Tibial nerve (tissue), 4 donors: ENCODE measurements around the gene THUMPD2. TPM values are rescaled to one million over a fixed set of nuclear protein-coding genes. Genes with fewer than 3 reads are reported as not detected.

Experiments
- DNase-seq, 2 donors: peaks; one replicate each; pipeline ENCODE4 v3.0.0-alpha.2; 2019; ENCODE audit warnings: low spot score in 2 of 2
- H3K27ac ChIP-seq, 4 donors: fragments of 200-600 bp; sonication (generic) in 3 of 4; one replicate each; pipeline ENCODE4 v1.5.1; 2017 to 2019; ENCODE audit warnings: mild to moderate bottlenecking in 1 of 4
- H3K27me3 ChIP-seq, 2 donors: fragments of 200-600 bp; sonication (generic) in 1 of 2; one replicate each; pipeline versions ENCODE4 v1.5.1 to v1.6.0; 2017 to 2019
- H3K36me3 ChIP-seq, 3 donors: fragments of 200-600 bp; sonication (generic); one replicate each; pipeline ENCODE4 v1.5.1; 2018 to 2019
- H3K4me1 ChIP-seq, 4 donors: fragments of 200-600 bp; sonication (generic) in 3 of 4; one replicate each; pipeline ENCODE4 v1.5.1; 2017 to 2019
- H3K4me3 ChIP-seq, 4 donors: fragments of 200-600 bp; sonication (generic) in 3 of 4; one replicate each; pipeline ENCODE4 v1.5.1; 2017 to 2019; ENCODE audit warnings: mild to moderate bottlenecking in 1 of 4, moderate library complexity in 1 of 4
- H3K9me3 ChIP-seq, 4 donors: fragments of 200-600 bp; sonication (generic) in 3 of 4; one replicate each; pipeline ENCODE4 v1.5.1; 2017 to 2019
- EP300 ChIP-seq, 2 donors: sonication (generic); formaldehyde crosslinking; IDR thresholded peaks; one replicate each; pipeline ENCODE4 v1.6.1; 2017; ENCODE audit warnings: antibody characterized with exemption in 2 of 2, mild to moderate bottlenecking in 1 of 2
- POLR2A ChIP-seq, 2 donors: fragments of 450-650 bp; IDR thresholded peaks; one replicate each; pipeline ENCODE4 v1.6.1; 2017; ENCODE audit warnings: antibody characterized with exemption in 2 of 2, mild to moderate bottlenecking in 2 of 2, moderate library complexity in 2 of 2
- WGBS, 2 donors: methylation state at CpG; one replicate each; pipeline ENCODE4 v1.1.5; 2018; 5-methylcytosine and 5-hydroxymethylcytosine counted together
- total RNA-seq, 4 donors: library from RNA; depleted of rRNA; stranded (reverse); fragments of >200 nt; gene quantifications; one replicate each; pipeline ENCODE4 v1.1.0, GENCODE V29; 2016
- TF ChIP-seq, protein P1 (sequence below), 5 experiments: fragments of 200-600 bp in 3 of 5; fragments of 450-650 bp in 2 of 5; sonication (generic) in 3 of 5; IDR thresholded peaks; one replicate each; pipeline ENCODE4 v1.5.1; 2016 to 2019; ENCODE audit warnings: antibody characterized with exemption in 5 of 5, mild to moderate bottlenecking in 3 of 5, moderate library complexity in 2 of 5

Gene THUMPD2
- total RNA-seq, 4 donors from 2014 or later, result 12.0 to 23.7 (median 16.1) TPM

- H3K27ac ChIP-seq, result peak overlapping the region in 2 of 4 donors; percentile 91
These were observed 869 bp upstream of the THUMPD2 start for GRCh38 chr2:39779927-39780326.

GRCh38 chr2:39779341-39779851 is 338 bp upstream of the THUMPD2 start:
- H3K9me3 ChIP-seq, result no peaks in the 10 kb centered on the region
- H3K36me3 ChIP-seq, result no peaks in the 10 kb centered on the region
- WGBS, 2 donors, result 20 to 23% methylated on average over 9 of the region's 9 CpGs
- peak overlapping the region; percentile 51 to 91 (median 88) for H3K27ac ChIP-seq
- DNase-seq, result no peak
- peaks cover 0 to 48% (median 9%) of the 10 kb centered on the region in 4 donors for H3K4me1 ChIP-seq
- no peaks in the 10 kb centered on the region for H3K27me3 ChIP-seq
- TF ChIP-seq POLR2A (IDR thresholded peaks at IDR 0.05), result no peak
- peak overlapping the region; percentile 78 to 86 (median 83) for H3K4me3 ChIP-seq

More at GRCh38 chr2:39779927-39780326, 869 bp upstream of the THUMPD2 start:
- Histone ChIP-seq H3K9me3 (no peaks in the 10 kb centered on the region), H3K4me1 (peaks cover 0 to 46% (median 9%) of the 10 kb centered on the region in 4 donors), H3K4me3 (peak overlapping the region in 3 of 4 donors; percentile 78 to 86 (median 81)), H3K27me3 (no peaks in the 10 kb centered on the region), H3K36me3 (no peaks in the 10 kb centered on the region)
- DNase-seq, result no peak
- no peak for TF ChIP-seq POLR2A (IDR thresholded peaks at IDR 0.05)
- TF ChIP-seq EP300 (IDR thresholded peaks at IDR 0.05), result no peak
- TF ChIP-seq, protein P1, sequence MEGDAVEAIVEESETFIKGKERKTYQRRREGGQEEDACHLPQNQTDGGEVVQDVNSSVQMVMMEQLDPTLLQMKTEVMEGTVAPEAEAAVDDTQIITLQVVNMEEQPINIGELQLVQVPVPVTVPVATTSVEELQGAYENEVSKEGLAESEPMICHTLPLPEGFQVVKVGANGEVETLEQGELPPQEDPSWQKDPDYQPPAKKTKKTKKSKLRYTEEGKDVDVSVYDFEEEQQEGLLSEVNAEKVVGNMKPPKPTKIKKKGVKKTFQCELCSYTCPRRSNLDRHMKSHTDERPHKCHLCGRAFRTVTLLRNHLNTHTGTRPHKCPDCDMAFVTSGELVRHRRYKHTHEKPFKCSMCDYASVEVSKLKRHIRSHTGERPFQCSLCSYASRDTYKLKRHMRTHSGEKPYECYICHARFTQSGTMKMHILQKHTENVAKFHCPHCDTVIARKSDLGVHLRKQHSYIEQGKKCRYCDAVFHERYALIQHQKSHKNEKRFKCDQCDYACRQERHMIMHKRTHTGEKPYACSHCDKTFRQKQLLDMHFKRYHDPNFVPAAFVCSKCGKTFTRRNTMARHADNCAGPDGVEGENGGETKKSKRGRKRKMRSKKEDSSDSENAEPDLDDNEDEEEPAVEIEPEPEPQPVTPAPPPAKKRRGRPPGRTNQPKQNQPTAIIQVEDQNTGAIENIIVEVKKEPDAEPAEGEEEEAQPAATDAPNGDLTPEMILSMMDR (IDR thresholded peaks at IDR 0.05), result no peak
- WGBS, 2 donors, result 84 to 89% methylated on average over 6 of the region's 6 CpGs

GRCh38 chr2:39778233-39778632 is 825 bp downstream of the THUMPD2 start:
- Histone ChIP-seq H3K27ac (peak overlapping the region in 3 of 4 donors; percentile 51 to 91 (median 86)), H3K27me3 (no peaks in the 10 kb centered on the region), H3K36me3 (no peaks in the 10 kb centered on the region), H3K4me1 (peaks cover 0 to 57% (median 10%) of the 10 kb centered on the region in 4 donors), H3K9me3 (no peaks in the 10 kb centered on the region), H3K4me3 (peak overlapping the region; percentile 78 to 86 (median 83))
- no peak for TF ChIP-seq POLR2A (IDR thresholded peaks at IDR 0.05)
- TF ChIP-seq, protein P1 (IDR thresholded peaks at IDR 0.05), result no peak
- no peak for TF ChIP-seq EP300 (IDR thresholded peaks at IDR 0.05)
- WGBS, 2 donors, result 11 to 13% methylated on average over 2 of the region's 2 CpGs
- DNase-seq, result no peak

- TF ChIP-seq, protein P1 (IDR thresholded peaks at IDR 0.05), result no peak
- TF ChIP-seq EP300 (IDR thresholded peaks at IDR 0.05), result no peak
- no peak for TF ChIP-seq POLR2A (IDR thresholded peaks at IDR 0.05)
- WGBS, 2 donors, result 80 to 85% methylated on average over 1 of the region's 1 CpG
- no peak for DNase-seq
- Histone ChIP-seq H3K27me3 (no peaks in the 10 kb centered on the region), H3K36me3 (peaks cover 0 to 11% (median 0%) of the 10 kb centered on the region in 3 donors), H3K9me3 (no peaks in the 10 kb centered on the region), H3K4me3 (no peak overlapping the region), H3K27ac (no peak overlapping the region), H3K4me1 (peaks cover 0 to 45% (median 11%) of the 10 kb centered on the region in 4 donors)
These were observed 6.3 kb downstream of the THUMPD2 start for GRCh38 chr2:39772812-39773152.

GRCh38 chr2:39772086-39772811 is 6.8 kb downstream of the THUMPD2 start:
- TF ChIP-seq, protein P1 (IDR thresholded peaks at IDR 0.05), result no peak
- TF ChIP-seq EP300 (IDR thresholded peaks at IDR 0.05) (no peak), POLR2A (IDR thresholded peaks at IDR 0.05) (no peak)
- Histone ChIP-seq H3K4me1 (peaks cover 0 to 39% (median 8%) of the 10 kb centered on the region in 4 donors), H3K27me3 (no peaks in the 10 kb centered on the region), H3K9me3 (no peaks in the 10 kb centered on the region), H3K36me3 (peaks cover 0 to 11% (median 0%) of the 10 kb centered on the region in 3 donors), H3K27ac (no peak overlapping the region), H3K4me3 (no peak overlapping the region)
- WGBS, 2 donors, result 96 to 97% methylated on average over 3 of the region's 3 CpGs
- DNase-seq, result no peak
